Panc1 (cell line): ENCODE data around the gene CROCC. TPM values are rescaled to one million over a fixed set of nuclear protein-coding genes. Genes with fewer than 3 reads are reported as not detected.

ENCODE experiments used
- ATAC-seq: fragments of 200-7000 bp; cut with Tn5 transposase; 2 replicates; pipeline ENCODE4 v1.9.1; 2020; ENCODE audit warnings: mild to moderate bottlenecking, moderate library complexity
- BruUV-seq: library from RNA; stranded (reverse); fragments of 400-500 nt; replicated peaks from 2 replicates; lab custom pipeline; 2021; lab: Mats Ljungman, UMichigan
- CTCF ChIA-PET: fragments of 300-600 bp; sonication (Branson Sonifier 250); formaldehyde crosslinking; loops from one replicate; lab custom pipeline; 2022; ENCODE audit warnings: antibody characterized with exemption; lab: Charles Lee
- POLR2A ChIA-PET: fragments of 300-600 bp; sonication (Branson Sonifier 250); formaldehyde crosslinking; loops from one replicate; lab custom pipeline; 2022; ENCODE audit warnings: antibody characterized with exemption; lab: Charles Lee
- DNase-seq: peaks from one replicate; pipeline ENCODE4 v3.0.0-alpha.2; 2010; ENCODE audit warnings: low read depth, low spot score
- H3K27ac ChIP-seq: 2 replicates; pipeline ENCODE4 v1.5.1; 2011; ENCODE audit warnings: mild to moderate bottlenecking, low read length, inconsistent platforms
- H3K27me3 ChIP-seq: fragments of 200-500 bp; sonication (Bioruptor generic); 2 replicates; pipeline ENCODE4 v1.6.0; 2014; ENCODE audit warnings: low read length, inconsistent platforms; ENCODE audit not compliant: control insufficient read depth, insufficient read depth
- H3K36me3 ChIP-seq: fragments of 200-500 bp; sonication (Bioruptor generic); 2 replicates; pipeline ENCODE4 v1.5.1; 2014; ENCODE audit warnings: inconsistent platforms, mild to moderate bottlenecking, low read length, moderate library complexity; ENCODE audit not compliant: control insufficient read depth, insufficient read depth
- H3K4me1 ChIP-seq: 2 replicates; pipeline ENCODE4 v1.5.1; 2011; ENCODE audit warnings: inconsistent platforms, mild to moderate bottlenecking, low read length, moderate library complexity; ENCODE audit not compliant: control insufficient read depth, insufficient read depth
- H3K4me3 ChIP-seq, 2 experiments: 2 replicates each; pipeline ENCODE4 v1.5.1; 2011 to 2012; ENCODE audit warnings: low read depth in 2 of 2, low read length in 2 of 2, mild to moderate bottlenecking in 2 of 2, inconsistent platforms in 1 of 2, moderate library complexity in 1 of 2
- H3K9me3 ChIP-seq: fragments of 200-500 bp; sonication (Bioruptor generic); 2 replicates; pipeline ENCODE4 v1.5.1; 2014; ENCODE audit warnings: low read depth, mild to moderate bottlenecking, inconsistent platforms, low read length, moderate library complexity; ENCODE audit not compliant: control insufficient read depth, insufficient read depth
- POLR2AphosphoS5 ChIP-seq: IDR thresholded peaks from 2 replicates; pipeline ENCODE4 v1.6.1; 2012; ENCODE audit warnings: mild to moderate bottlenecking, low read depth, low read length, moderate library complexity
- SIN3A ChIP-seq: IDR thresholded peaks from 2 replicates; pipeline ENCODE4 v1.6.1; 2012; ENCODE audit warnings: low read depth, mild to moderate bottlenecking, low read length, moderate library complexity, borderline replicate concordance; ENCODE audit not compliant: insufficient read depth
- TCF7L2 ChIP-seq: IDR thresholded peaks from 2 replicates; pipeline ENCODE4 v1.6.1; 2011; ENCODE audit warnings: mild to moderate bottlenecking, low read depth, low read length, inconsistent platforms
- in situ Hi-C: cut with HindIII; loops from 2 replicates; pipeline ENCODE4 v1.10.0; 2016; ENCODE audit warnings: low sequenced_read_pairs, low pct_unique_long_range_greater_than_20kb
- intact Hi-C: fragments of 100-400 bp; cut with micrococcal nuclease; formaldehyde crosslinking; loops from one replicate; pipeline ENCODE4 v1.10.0; 2022; ENCODE audit not compliant: unreplicated experiment
- total RNA-seq: library from RNA; stranded (reverse); gene quantifications from one replicate; pipeline ENCODE4 v1.2.1, GENCODE V29; 2021; ENCODE audit not compliant: unreplicated experiment
- TF ChIP-seq, protein P1 (sequence below), 2 experiments: IDR thresholded peaks; 2 replicates each; pipeline ENCODE4 v1.6.1; 2011 to 2012; ENCODE audit warnings: low read depth in 2 of 2, control low read depth in 1 of 2, low read length in 1 of 2, mild to moderate bottlenecking in 1 of 2, moderate library complexity in 1 of 2; ENCODE audit not compliant: insufficient read depth in 1 of 2
- TF ChIP-seq, protein P2 (sequence below): fragments of 450-650 bp; IDR thresholded peaks from 2 replicates; pipeline ENCODE4 v1.5.1; 2017; ENCODE audit warnings: mild to moderate bottlenecking

Gene CROCC
- total RNA-seq, 1 experiment from 2014 or later, result 13.6 TPM

DNA sequence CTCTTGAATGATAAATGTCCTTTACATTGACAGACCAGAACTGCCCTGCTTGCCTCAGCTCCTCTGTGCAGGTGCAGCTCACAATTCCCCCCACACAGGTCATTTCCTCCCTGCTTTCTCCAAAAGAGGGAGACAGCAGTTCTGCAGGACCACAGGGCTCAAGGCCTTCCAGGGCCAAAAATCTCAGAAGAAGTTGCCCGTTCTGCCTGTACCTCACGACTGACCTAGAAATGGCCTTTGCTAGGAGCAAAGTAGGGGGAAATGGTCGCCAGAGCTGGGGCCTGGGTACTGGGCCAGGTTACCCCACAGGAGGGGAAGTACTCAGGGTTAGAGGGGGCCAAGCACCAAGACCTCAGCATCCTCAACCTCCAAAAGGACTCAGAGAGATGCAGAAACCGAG, 14.9 kb upstream of the CROCC start:
- ChIA-PET POLR2A (no interaction called here), CTCF (no interaction called here)
- H3K4me3 ChIP-seq, result no peak overlapping the region
- intact Hi-C loops (no loop called here), in situ Hi-C loops (no loop called here)
- TF ChIP-seq TCF7L2 (no peak), POLR2AphosphoS5 (no peak), SIN3A (no peak)
- TF ChIP-seq, protein P1, sequence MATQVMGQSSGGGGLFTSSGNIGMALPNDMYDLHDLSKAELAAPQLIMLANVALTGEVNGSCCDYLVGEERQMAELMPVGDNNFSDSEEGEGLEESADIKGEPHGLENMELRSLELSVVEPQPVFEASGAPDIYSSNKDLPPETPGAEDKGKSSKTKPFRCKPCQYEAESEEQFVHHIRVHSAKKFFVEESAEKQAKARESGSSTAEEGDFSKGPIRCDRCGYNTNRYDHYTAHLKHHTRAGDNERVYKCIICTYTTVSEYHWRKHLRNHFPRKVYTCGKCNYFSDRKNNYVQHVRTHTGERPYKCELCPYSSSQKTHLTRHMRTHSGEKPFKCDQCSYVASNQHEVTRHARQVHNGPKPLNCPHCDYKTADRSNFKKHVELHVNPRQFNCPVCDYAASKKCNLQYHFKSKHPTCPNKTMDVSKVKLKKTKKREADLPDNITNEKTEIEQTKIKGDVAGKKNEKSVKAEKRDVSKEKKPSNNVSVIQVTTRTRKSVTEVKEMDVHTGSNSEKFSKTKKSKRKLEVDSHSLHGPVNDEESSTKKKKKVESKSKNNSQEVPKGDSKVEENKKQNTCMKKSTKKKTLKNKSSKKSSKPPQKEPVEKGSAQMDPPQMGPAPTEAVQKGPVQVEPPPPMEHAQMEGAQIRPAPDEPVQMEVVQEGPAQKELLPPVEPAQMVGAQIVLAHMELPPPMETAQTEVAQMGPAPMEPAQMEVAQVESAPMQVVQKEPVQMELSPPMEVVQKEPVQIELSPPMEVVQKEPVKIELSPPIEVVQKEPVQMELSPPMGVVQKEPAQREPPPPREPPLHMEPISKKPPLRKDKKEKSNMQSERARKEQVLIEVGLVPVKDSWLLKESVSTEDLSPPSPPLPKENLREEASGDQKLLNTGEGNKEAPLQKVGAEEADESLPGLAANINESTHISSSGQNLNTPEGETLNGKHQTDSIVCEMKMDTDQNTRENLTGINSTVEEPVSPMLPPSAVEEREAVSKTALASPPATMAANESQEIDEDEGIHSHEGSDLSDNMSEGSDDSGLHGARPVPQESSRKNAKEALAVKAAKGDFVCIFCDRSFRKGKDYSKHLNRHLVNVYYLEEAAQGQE (IDR thresholded peaks at IDR 0.05; ENCODE audit: insufficient read depth in 1 of 2, low read depth in 2 of 2, low read length in 1 of 2), result no peak
- TF ChIP-seq, protein P2, sequence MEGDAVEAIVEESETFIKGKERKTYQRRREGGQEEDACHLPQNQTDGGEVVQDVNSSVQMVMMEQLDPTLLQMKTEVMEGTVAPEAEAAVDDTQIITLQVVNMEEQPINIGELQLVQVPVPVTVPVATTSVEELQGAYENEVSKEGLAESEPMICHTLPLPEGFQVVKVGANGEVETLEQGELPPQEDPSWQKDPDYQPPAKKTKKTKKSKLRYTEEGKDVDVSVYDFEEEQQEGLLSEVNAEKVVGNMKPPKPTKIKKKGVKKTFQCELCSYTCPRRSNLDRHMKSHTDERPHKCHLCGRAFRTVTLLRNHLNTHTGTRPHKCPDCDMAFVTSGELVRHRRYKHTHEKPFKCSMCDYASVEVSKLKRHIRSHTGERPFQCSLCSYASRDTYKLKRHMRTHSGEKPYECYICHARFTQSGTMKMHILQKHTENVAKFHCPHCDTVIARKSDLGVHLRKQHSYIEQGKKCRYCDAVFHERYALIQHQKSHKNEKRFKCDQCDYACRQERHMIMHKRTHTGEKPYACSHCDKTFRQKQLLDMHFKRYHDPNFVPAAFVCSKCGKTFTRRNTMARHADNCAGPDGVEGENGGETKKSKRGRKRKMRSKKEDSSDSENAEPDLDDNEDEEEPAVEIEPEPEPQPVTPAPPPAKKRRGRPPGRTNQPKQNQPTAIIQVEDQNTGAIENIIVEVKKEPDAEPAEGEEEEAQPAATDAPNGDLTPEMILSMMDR, result no peak
- H3K4me1 ChIP-seq, result peaks cover 6% of the 10 kb centered on the region
- H3K36me3 ChIP-seq, result no peaks in the 10 kb centered on the region
- no TSS peak for BruUV-seq
- H3K27me3 ChIP-seq, result no peaks in the 10 kb centered on the region
- H3K9me3 ChIP-seq, result peaks cover 17% of the 10 kb centered on the region; the same call in 1 of the 2 replicates
- no peak for ATAC-seq
- DNase-seq, result no peak
- no peak overlapping the region for H3K27ac ChIP-seq

DNA sequence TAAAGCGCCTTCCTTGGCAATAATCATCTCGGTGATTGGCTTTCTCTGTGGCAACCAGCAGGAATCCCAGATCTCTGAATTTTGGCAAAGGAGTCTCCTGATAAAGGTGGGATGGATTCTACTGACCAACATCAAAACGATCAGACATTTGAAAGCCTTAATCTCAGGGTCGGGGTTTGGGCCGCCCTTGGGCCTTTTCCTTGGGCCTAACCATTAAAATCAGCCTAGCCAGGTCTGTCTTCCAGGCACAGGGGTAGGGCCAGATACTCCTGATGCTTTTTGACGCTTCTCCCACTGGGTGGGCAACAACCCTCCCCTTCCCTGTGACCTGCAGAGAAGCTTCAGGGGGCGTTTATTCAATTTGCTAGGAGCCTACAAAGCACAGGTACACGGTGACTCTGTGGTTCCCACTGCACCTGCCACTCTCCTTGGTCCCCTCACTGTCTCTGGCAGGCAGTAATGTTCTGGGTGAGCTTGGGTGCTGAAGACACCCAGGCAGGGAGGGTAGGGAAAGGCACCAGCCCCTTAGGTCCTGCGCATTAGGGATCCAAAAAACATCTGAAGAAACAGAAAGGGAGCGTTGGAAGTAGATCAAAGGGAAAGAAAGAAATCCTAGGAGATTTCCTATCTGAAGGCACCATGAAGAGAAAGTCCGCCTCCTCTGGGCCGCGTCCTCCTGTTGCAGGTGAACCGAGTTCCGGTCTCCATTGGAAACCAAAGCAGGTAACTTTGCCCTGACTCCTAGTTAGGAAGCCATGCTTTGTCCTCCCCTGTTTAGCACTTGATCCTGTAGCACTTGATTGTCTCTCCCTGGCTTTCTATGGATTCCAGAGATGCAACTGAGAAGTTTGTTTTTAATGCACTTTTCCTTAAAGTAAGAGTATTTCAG, 13.6 kb upstream of the CROCC start:
- ATAC-seq (no peak), DNase-seq (no peak)
- intact Hi-C loops (no loop called here), in situ Hi-C loops (no loop called here)
- Histone ChIP-seq H3K27me3 (no peaks in the 10 kb centered on the region), H3K36me3 (no peaks in the 10 kb centered on the region), H3K4me3 (no peak overlapping the region), H3K9me3 (peaks cover 17% of the 10 kb centered on the region; the same call in 1 of the 2 replicates), H3K4me1 (peaks cover 4% of the 10 kb centered on the region), H3K27ac (no peak overlapping the region)
- TF ChIP-seq SIN3A, result no peak
- ChIA-PET POLR2A (no interaction called here), CTCF (no interaction called here)
- BruUV-seq, result no TSS peak
